ENCODE data around the gene CACTIN. TPM values are rescaled to one million over a fixed set of nuclear protein-coding genes. Genes with fewer than 3 reads are reported as not detected.

Gene CACTIN
- total and polyA plus RNA-seq, 2 of the 8 experiments (the other 6 are each of a cell fraction or from before 2014, with no cell fraction given), result 25.8 to 29.9 TPM

DNA sequence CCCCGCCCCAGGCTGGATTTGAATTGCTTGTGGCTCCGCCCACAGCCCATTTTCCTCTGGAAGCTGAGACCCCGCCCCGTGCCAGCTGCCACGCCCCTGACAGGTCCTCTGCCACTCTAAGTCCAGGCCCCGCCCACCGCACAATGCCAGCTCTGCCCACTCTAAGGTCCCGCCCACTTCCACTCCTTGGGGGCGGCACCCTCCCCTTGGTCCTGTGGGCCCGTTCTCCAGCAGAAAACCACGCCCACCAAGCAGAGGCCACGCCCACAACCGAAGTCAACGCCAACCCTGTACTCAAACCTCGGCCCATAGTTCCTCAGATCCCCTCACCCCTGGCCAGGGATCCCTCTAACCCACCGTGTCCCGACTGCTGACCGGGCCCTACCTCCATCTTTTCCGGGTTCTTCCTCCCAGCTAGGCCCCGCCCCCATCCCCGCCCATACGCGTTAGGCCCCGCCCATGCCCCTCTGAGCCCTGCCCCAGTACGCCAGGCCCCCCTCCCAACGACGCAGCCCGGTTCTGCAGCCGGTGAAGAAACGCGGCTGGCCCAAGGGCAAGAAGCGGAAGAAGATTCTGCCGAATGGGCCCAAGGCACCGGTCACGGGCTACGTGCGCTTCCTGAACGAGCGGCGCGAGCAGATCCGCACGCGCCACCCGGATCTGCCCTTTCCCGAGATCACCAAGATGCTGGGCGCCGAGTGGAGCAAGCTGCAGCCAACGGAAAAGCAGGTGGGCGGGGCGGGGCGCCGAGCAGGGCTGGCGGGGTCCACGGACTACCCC, 52.5 kb downstream of the CACTIN start:
- FAIRE-seq, result peak; percentile 69
- H3K4me2 ChIP-seq (ENCODE audit: insufficient read depth in 1 of 2, low read depth in 2 of 2, low read length in 2 of 2), result peak overlapping the region; percentile 70 to 77

More for the DNA sequence above, 52.5 kb downstream of the CACTIN start:
- peak; percentile 97 to 100 for DNase-seq (ENCODE audit: low read depth in 1 of 2, low spot score in 2 of 2)
- H3K14ac ChIP-seq (ENCODE audit: insufficient read length), result no peak overlapping the region
- H2BK15ac ChIP-seq (ENCODE audit: low read length), result no peak overlapping the region
- H3K79me1 ChIP-seq (ENCODE audit: low read depth, low read length), result no peaks in the 10 kb centered on the region
- no peak overlapping the region for H3K56ac ChIP-seq (replicated peaks; ENCODE audit: insufficient read length, low read depth, low read length)
- no peaks in the 10 kb centered on the region for H3K36me3 ChIP-seq (ENCODE audit: control insufficient read depth in 2 of 4, insufficient read depth in 4 of 4, low read length in 3 of 4)
- H3K9me3 ChIP-seq (ENCODE audit: insufficient read depth in 2 of 2, low read depth in 1 of 2, low read length in 1 of 2), result no peaks in the 10 kb centered on the region
- H3K27ac ChIP-seq (ENCODE audit: low read depth, low read length), result no peak overlapping the region
- H3K18ac ChIP-seq (ENCODE audit: extremely low read depth, low read length), result peak overlapping the region; percentile 97; the same call in 1 of the 2 replicates
- H3K9ac ChIP-seq (replicated peaks in 1 of 4; ENCODE audit: extremely low read depth in 1 of 4, low read depth in 3 of 4, low read length in 3 of 4), result no peak overlapping the region; a peak in 1 of 7 replicates
- H3K23me2 ChIP-seq (ENCODE audit: low read depth, low read length), result peaks cover 21% of the 10 kb centered on the region; the same call in 1 of the 2 replicates
- H2AFZ ChIP-seq (ENCODE audit: low read length), result no peak overlapping the region
- H3K4me3 ChIP-seq (ENCODE audit: extremely low read depth in 1 of 4, insufficient read depth in 2 of 4, low read depth in 3 of 4, low read length in 4 of 4), result peak overlapping the region; percentile 66 to 97 (median 82)
- H2BK5ac ChIP-seq (ENCODE audit: low read depth, low read length), result peak overlapping the region; percentile 93
- 28% methylated on average over 40 of the region's 55 CpGs; no CpG with 5 or more reads in 1 of the 2 experiments for WGBS, 2 experiments (ENCODE audit: extremely low coverage in 1 of 2, insufficient coverage in 1 of 2, insufficient read length in 1 of 2, insufficient replicate concordance in 2 of 2, low coverage in 1 of 2, low lambda C conversion rate in 2 of 2, missing lambda C conversion rate in 1 of 2)
- H3K4ac ChIP-seq (replicated peaks; ENCODE audit: insufficient read length, low read depth, low read length), result no peak overlapping the region
- ChIA-PET POLR2A (ENCODE audit: partially characterized antibody) (interaction anchor here (0.6 to 2.2 kb wide), 6 partner anchors 15 to 411 kb away, joined by 3 to 5 read pairs (median 3); partner anchors contain the start of genes EEF2 and MFSD12), CTCF (ENCODE audit: partially characterized antibody) (interaction anchor here (0.7 to 6.6 kb wide), 8 partner anchors 9 to 118 kb away, joined by 3 to 51 read pairs (median 4); partner anchors contain the start of gene GIPC3)
- peaks cover 3 to 17% (median 12%) of the 10 kb centered on the region in 4 experiments; a peak in 6 of 7 replicates for H3K4me1 ChIP-seq (replicated peaks in 1 of 4; ENCODE audit: control insufficient read depth in 3 of 4, insufficient read depth in 4 of 4, low read length in 3 of 4)
- no peak overlapping the region for H2AK5ac ChIP-seq (ENCODE audit: low read depth, low read length)
- H2BK12ac ChIP-seq (ENCODE audit: low read depth, low read length), result no peak overlapping the region
- H4K20me1 ChIP-seq (replicated peaks in 1 of 2; ENCODE audit: control insufficient read depth in 1 of 2, insufficient read depth in 2 of 2, low read length in 2 of 2), result peaks cover 3 to 8% of the 10 kb centered on the region in 2 experiments
- TF ChIP-seq POLR2AphosphoS5 (IDR thresholded peaks at IDR 0.05; ENCODE audit: low read depth, low read length), result no peak
- TF ChIP-seq YY1 (IDR thresholded peaks at IDR 0.05; ENCODE audit: low read depth, low read length), result peak; percentile 64; the same call in 1 of the 2 replicates
- peak; percentile 87 for TF ChIP-seq SP1 (IDR thresholded peaks at IDR 0.05; ENCODE audit: low read depth, low read length)
- TF ChIP-seq SP4 (IDR thresholded peaks at IDR 0.05; ENCODE audit: low read length), result peak; percentile 96
- TF ChIP-seq CREB1 (IDR thresholded peaks at IDR 0.05), result peak; percentile 19; the same call in 1 of the 2 replicates
- peak overlapping the region; percentile 93 for H4K5ac ChIP-seq (ENCODE audit: insufficient read length, low read depth, low read length)
- H4K8ac ChIP-seq (ENCODE audit: extremely low read depth, insufficient read depth, low read length), result peak overlapping the region; percentile 90; the same call in 1 of the 2 replicates
- H3K27me3 ChIP-seq (replicated peaks in 1 of 4; ENCODE audit: control insufficient read depth in 3 of 4, extremely low read depth in 1 of 4, insufficient read depth in 3 of 4, low read length in 3 of 4), result peaks cover 0 to 3% (median 0%) of the 10 kb centered on the region in 4 experiments; a peak in 1 of 7 replicates
- no peak overlapping the region for H4K91ac ChIP-seq (replicated peaks; ENCODE audit: insufficient read length, low read length)
- no peak overlapping the region for H3K23ac ChIP-seq (ENCODE audit: insufficient read length)
- H3K79me2 ChIP-seq (ENCODE audit: control insufficient read depth in 1 of 2, insufficient read depth in 2 of 2, low read length in 2 of 2), result no peaks in the 10 kb centered on the region
- H2BK120ac ChIP-seq (replicated peaks; ENCODE audit: low read depth, low read length), result no peak overlapping the region
- no peak overlapping the region for H2BK20ac ChIP-seq (ENCODE audit: low read length)
